Pons (tissue), 1 donor: ENCODE results near the gene ZMYND15.

Experiments used
- DNase-seq: peaks from one replicate; pipeline ENCODE4 v3.0.0-alpha.2; 2016; ENCODE audit warnings: low spot score

The ZMYND15 gene

GRCh38 chr17:4786106-4786511 is 46.5 kb downstream of the ZMYND15 start, which contains the start of gene VMO1:
TSS of gene VMO1 (minus strand) at chr17:4786364. CDS start at chr17:4786352, 12 bp downstream.
- no peak for DNase-seq

DNA sequence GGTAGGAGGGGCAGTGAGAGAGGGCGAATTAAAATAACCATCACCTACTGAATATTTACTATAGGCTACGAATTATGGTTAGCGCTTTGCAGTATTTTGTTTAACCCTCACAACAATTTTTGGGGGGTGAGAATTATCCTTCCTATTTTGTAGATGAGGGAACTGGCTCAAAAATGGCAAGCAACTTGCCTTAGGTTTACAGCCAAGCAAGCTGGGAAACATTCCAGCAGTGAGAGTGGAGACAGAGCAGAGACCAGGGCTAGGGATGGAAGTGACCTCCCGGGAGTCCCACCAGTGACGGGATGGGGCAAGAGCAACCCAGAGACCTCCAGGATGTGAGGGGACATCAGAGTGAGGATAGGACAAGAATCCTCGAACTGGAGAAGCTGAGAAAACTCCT is 46.9 kb downstream of the ZMYND15 start:
- no peak for DNase-seq

DNA sequence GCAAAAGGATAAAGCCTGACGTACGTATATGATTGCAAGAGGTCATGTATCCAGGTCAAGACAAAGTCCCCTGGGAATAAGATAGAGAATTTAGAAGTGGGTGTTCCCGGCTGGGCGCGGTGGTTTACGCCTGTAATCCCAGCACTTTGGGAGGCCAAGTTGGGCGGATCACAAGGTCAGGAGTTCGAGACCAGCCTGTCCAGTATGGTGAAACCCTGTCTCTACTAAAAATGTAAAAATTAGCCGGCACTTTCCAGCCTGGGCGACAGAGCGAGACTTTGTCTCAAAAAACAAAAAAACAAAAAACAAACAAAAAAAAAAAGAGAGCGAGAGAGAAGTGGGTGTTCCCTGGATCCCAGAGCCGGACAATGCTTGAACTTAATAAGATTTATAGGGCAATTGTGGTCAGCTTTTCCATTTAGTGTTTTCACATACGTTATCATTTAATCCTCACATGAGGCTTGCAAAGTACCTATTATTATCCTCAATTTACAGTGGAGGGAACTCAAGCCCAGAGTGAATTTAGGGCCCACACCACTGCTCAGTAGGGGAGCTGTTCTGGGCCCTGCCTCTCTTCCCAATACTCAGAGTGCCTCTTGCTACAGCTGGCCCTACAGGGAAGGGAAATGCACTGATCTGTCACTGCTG is 48.6 kb downstream of the ZMYND15 start:
- DNase-seq = no peak

DNA sequence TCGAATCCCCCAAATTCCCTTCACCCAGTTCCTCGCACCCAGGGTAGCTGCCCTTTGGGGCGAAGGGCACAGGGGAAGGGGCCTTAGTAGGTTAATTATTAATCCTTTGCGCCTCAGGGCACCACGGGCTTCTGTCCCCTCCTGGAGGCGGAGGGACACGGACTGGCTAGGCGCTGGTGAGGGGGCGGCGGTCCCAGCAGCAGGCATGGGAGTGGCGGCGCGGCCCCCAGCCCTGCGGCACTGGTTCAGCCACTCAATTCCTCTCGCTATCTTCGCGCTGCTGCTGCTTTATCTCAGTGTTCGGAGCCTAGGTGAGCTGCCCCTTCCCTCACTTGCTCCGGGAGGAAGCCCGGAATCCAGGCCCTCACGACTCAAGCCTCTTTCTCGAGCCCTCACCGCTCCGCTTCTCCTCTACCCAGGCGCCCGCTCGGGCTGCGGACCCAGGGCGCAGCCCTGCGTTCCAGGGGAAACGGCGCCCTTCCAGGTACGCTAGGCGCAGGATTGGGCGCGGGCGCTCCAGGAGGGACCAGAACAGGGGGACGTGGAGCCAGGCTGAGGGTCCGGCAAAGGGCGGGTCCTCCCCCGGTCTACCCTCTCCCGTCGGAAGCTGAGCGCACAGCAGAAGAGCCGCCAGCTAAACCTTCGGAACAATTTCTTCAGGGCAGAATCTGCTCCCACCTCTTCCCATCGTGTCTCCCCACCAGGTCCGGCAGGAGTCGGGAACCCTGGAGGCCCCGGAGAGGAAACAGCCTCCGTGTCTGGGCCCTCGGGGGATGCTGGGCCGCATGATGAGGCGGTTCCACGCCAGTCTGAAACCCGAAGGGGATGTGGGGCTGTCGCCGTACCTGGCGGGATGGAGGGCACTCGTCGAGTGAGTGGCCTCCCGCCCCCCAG is 49.4 kb downstream of the ZMYND15 start, which contains the start of gene GLTPD2:
GLTPD2 (plus strand) TSS at position 158 of the 894 bp plus-strand sequence; CDS start at position 206, 48 bp downstream.
- no peak for DNase-seq

DNA sequence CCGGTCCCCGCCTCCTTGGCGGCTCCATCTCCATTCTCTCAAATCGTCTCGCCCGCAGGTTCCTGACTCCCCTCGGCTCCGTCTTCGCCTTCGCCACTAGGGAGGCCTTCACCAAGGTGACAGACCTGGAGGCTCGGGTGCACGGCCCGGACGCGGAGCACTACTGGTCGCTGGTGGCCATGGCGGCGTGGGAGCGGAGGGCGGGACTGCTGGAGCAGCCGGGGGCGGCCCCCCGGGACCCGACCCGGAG is 50.0 kb downstream of the ZMYND15 start:
- DNase-seq = no peak

DNA sequence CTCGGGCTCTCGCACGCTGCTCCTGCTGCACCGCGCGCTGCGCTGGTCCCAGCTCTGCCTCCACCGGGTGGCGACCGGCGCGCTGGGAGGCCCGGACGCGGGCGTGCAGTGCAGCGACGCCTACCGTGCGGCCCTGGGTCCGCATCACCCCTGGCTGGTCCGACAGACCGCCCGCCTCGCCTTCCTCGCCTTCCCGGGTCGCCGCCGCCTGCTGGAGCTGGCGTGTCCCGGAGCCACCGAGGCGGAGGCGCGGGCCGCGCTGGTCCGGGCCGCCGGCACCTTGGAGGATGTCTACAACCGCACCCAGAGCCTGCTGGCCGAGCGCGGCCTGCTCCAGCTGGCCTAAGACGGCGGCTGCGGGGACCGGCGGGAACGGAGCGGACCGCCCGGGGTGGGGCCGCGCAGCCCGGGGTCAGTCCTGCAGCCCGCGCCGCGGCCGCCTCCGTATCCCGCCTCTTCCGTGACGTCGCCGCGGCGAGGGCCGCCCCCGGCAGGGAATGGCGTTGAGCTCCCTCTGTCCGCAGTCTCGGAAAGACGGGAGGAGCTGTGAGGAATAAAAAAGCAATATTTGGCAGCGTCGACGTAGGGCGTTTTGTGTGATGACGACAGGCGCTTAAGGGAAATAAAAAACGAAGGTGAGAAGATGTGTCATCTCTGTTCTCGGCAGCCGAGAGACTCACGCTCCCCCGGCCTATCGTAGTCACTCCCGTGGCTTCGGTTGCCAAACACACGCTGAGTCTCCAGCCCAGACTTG is 50.5 kb downstream of the ZMYND15 start:
- DNase-seq = peak; percentile 82

GRCh38 chr17:4790705-4791088 is 51.1 kb downstream of the ZMYND15 start:
- DNase-seq = no peak

DNA sequence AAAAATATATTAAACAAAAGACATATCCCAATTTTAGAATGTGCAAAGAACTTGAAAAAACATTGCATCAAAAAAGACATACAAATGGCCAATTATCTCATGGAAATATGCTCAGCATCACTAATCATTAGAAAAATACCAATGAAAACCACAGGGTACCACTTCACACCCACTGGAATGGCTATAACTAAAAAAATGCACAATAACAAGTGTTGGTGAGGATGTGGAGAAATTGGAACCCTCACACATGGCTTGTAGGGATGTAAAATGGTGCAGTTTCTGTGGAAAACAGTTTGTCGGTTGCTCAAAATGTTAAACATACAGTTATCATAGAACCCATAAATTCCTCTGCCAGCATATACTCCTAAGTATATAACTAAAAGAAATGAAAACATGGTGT is 55.5 kb downstream of the ZMYND15 start:
- no peak for DNase-seq
